Stimulated activated CD4-positive, alpha-beta T cell treated with anti-CD3 and anti-CD28 coated beads, Interleukin-15, amount 100 ng/mL, for 24 hours (primary cell): Measurements from ENCODE around the gene NANS.
"Not testable (repeated sequence)": the region's sequence is repeated elsewhere in the genome, so short reads cannot be mapped to it uniquely, and the experiment has no call there.

ENCODE experiments used
- DNase-seq: peaks from one replicate; pipeline ENCODE4 v3.0.0-alpha.2; 2020

NANS gene

GRCh38 chr9:98080326-98080725 lies 23.8 kb downstream of the NANS start:
- no peak for DNase-seq

DNA sequence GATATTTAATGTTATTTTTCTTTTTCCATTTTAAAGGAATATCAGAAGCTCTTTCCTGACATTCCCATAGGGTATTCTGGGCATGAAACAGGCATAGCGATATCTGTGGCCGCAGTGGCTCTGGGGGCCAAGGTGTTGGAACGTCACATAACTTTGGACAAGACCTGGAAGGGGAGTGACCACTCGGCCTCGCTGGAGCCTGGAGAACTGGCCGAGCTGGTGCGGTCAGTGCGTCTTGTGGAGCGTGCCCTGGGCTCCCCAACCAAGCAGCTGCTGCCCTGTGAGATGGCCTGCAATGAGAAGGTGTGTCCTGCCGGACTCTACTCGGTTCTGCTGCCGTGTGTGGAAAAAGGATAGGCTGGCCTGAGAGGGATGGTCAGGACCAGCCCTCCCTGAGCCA lies 24.2 kb downstream of the NANS start:
- DNase-seq = no peak

DNA sequence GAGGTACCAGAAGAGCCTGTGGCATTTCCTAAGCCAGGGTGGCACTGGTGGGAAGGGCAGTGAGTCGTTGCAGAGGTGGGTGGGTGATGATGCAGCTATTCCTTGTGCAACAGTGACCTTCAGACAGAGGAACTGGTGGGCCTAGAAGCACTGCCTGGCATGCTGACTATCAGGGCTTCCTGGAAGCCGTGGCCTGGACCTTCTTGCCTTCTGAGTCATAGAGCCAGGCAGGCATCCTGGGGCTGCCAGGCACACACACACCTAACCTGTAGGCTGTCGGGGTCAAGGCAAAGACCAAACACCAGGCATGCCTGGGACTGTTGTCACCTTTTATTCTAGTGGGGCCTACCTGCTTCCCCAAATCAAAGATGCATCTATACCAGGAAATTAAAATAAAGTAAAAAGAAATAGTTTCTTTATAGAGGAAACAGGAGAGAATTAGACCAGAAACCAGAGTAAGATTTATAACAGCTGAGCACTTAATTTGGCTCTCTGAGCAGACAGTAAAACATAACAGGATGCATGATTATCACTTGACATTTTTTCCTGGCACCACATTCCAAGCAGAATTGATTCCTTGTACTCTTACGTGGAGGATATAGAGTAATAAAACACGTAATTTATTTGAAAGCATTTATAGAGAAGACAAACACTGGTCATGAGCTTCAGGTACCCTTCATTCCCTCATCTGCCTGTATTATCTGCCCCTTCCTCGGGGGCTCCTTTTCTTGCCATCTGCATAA lies 25.1 kb downstream of the NANS start:
- peak; percentile 55 for DNase-seq

DNA sequence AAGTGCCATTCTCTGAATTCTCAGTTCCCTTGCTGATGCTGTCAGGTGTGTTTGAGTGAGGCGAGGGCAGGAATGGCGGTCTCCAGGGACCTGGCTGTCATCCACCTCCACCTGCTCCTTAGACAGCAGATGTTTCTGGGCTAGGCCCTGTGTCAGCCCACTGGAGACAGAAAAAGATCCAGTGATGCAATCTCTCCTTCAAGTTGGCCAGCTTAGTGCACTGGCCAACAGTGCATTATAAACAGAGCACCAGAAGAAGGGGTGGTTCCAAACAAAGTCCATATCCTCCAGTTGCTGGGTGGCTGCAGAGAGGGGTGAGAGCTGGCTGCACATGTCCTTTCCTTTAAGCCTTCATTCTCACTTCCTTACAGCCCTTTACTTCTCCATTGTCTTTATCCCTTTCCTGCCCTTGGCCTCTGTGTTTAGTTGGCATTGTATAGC lies 26.5 kb downstream of the NANS start:
- DNase-seq = no peak

DNA sequence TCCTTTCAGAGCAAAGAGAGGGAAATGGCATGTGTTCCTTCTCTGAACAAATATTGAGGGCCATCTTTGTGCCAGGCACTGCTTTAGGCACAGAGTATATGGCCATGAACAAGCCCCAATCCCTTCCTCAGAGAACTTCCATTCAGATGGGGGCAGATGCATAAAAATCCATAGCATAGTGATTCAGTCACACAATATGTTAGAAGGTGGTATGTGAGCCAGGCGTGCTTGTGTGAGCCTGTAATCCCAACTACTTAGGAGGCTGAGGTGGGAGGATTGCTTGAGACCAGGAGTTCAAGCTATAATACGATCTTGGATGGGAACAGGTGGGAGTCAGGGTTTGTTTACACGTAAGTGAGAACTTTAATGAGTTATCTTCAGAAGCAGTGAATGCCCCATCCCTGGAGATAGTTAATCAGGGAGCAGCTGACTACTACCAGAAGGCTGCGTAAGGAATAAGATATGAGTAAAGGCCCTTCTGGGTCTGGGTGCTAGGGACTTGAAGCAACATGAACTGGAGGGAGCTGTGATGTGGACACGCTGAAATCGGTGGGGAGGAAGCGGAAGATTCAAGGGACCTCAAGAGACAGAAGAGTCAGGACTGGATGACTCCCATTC lies 27.1 kb downstream of the NANS start:
- no peak for DNase-seq

DNA sequence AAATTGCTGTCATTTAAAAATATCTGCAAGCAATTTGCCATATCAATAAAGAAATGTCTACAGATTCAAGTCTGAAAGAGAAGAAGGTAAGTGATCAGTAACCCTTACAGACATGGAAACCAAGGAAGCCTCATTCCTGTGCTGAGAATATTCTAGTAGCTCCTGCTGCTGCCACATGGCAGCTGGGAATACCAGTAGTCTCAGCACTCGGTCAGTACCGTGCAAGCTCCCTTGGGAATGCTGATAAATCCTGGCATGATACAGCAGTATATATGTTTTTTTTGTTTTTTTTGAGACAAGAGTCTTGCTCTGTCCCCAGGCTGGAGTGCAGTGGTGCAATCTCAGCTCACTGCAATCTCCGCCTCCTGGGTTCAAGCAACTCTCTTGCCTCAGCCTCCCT lies 27.9 kb downstream of the NANS start:
- no peak for DNase-seq

DNA sequence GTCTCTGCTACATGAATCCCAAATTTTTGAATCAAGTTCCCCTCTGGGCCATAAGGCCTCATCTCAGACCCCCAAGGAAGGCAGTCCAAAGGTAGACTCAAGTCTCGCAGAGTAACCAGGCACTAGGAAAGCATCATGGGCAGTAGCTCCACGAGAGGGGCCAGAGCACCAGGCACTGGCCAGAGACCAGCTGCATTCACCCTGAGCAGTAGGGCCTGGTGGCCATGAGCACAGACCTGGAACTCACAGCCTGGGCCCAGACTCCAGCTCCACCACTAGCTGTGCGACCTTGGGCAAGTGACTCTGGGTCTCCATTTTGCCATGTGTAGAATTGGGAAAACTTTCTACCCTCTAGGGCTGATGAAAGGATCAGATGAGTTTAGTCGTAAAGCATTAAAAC lies 28.5 kb downstream of the NANS start:
- DNase-seq = no peak

- DNase-seq = no peak
Measured at GRCh38 chr9:98085944-98086343, 29.4 kb downstream of the NANS start.

GRCh38 chr9:98086461-98086860 lies 29.9 kb downstream of the NANS start:
- no peak for DNase-seq

GRCh38 chr9:98087420-98088354 lies 31.2 kb downstream of the NANS start:
- peak; percentile 43 for DNase-seq

- not testable (repeated sequence) for DNase-seq
Measured at GRCh38 chr9:98090674-98091073, 34.1 kb downstream of the NANS start.

- DNase-seq = no peak
Measured at GRCh38 chr9:98091735-98092612, 35.4 kb downstream of the NANS start.

DNA sequence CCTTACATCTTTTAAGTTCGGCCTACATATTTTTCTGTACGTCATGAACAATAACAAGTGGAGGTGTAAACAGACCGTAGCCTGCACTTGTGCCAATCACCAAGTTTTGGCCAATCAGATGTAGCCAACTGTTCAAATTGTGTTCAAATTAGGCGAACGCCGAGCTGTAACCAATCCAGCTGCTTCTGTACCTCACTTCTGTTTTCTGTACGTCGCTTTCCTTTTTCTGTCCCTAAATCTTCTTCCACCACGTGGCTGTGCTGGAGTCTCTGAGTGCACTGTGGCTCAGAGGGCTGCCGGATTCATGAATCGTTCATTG lies 36.0 kb downstream of the NANS start:
- peak; percentile 26 for DNase-seq

DNA sequence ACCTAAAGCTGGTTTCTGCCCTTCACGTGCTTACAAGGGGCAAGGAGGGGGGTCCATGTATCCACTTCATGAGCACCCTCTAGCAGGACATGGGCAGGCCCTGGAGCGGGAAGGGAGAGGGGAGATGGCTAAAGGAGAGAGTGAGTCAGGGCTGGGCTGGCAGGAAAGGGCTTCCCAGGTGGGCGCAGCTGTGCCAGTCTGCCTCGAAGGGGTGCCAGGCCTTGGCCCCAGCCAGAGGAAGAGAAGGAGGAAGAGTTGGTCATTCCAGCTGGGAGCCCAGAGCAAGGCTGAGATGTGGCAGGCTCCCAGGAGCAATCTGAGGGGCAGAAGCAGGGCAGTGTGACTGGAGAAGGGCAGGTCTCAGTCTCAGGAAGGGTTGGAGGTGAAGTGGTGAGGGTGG lies 37.8 kb downstream of the NANS start:
- no peak for DNase-seq

GRCh38 chr9:98094851-98095250 lies 38.3 kb downstream of the NANS start:
- DNase-seq = no peak

GRCh38 chr9:98095401-98095800 lies 38.9 kb downstream of the NANS start:
- no peak for DNase-seq

DNA sequence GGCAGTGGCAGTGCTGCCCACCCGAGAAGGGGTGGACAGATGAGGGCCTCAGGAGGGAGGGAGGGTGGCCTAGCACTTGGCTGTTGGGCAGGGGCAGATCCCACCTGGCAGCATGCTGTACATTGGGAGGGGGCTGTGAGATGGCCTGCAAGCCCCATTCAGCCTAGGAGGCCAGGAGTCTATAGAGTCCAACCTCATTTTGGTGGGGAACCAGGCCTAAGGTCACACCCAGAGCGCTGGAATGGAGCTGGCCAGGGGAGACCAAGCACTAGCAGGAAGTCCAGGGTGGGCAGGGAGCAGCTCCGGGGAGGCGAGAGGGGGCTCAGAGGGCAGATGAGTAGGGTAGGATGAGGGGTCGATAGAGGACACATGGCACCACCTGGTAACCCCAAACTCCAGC lies 39.6 kb downstream of the NANS start:
- DNase-seq = no peak

- peak; percentile 59 for DNase-seq
Measured at GRCh38 chr9:98097836-98098235, 41.3 kb downstream of the NANS start.

GRCh38 chr9:98099346-98099745 lies 42.8 kb downstream of the NANS start:
- no peak for DNase-seq

GRCh38 chr9:98099898-98100297 lies 43.4 kb downstream of the NANS start:
- no peak for DNase-seq

- DNase-seq = no peak
Measured at GRCh38 chr9:98100456-98100855, 43.9 kb downstream of the NANS start.

DNA sequence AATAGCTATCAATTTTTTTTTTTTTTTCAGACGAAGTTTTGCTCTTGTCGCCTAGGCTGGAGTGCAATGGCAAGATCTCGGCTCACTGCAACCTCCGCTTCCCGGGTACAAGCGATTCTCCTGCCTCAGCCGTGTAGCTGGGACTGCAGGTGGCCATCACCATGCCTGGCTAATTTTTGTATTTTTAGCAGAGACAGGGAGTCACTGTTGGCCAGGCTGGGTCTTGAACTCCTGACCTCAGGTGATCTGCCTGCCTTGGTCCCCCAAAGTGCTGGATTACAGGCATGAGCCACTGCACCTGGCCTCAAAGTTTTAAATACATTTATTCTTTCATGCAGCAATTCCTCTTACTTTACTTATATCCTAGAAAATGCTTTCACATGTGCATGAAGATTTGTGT lies 44.9 kb downstream of the NANS start:
- no peak for DNase-seq

DNA sequence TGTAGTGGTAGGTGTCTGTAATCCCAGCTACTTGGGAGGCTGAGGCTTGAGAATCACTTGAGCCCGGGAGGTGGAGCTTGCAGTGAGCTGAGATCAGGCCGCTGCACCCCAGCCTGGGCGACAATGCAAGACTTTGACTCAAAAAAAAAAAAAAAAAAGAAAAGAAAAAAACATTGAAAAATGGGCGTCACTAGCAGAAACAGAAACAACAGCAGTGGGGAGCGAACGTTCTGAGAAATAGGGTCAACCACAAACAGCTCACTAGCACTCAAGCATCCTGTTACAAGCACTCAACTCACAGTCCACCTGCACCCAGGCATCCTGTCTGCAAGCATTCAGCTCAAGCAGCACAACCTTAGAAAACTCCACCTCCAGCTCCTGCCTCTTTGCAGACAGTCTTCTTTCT lies 45.3 kb downstream of the NANS start:
- DNase-seq = peak; percentile 78
